ENCODE results near the gene SPTBN1.

The SPTBN1 gene

DNA sequence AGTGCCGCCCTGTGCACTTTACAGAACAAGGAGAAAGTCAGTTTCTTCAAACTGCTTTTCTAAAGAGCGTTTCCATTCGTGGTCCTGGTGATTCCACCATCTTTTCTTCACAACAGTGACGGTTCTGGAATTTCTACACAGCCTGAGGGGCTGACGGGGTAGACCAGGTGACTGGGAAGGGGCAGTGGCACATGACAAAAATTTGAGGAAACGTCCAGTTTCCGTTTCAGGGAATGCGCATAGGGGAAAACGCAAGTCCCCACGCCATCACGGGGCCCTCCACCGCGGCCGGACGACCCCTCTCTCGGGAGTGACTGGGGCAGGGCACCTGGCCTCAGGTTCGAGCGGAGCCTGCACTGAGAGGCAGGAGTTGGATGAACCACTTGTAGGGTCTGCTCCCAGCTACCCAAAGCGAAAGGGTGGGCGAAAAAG lies 980 bp upstream of the SPTBN1 start:
- TF ChIP-seq ZFP3 (CRISPR knock-in tag; IDR thresholded peaks at IDR 0.05) (no peak), CSDC2 (CRISPR knock-in tag; IDR thresholded peaks at IDR 0.05) (no peak), ZFP30 (CRISPR knock-in tag; IDR thresholded peaks at IDR 0.05) (no peak), GLIS3 (CRISPR knock-in tag; IDR thresholded peaks at IDR 0.05) (no peak), ZNF70 (CRISPR knock-in tag; IDR thresholded peaks at IDR 0.05) (no peak), OSR1 (CRISPR knock-in tag; IDR thresholded peaks at IDR 0.05) (no peak), PPARA (CRISPR knock-in tag; IDR thresholded peaks at IDR 0.05; ENCODE audit: borderline replicate concordance) (no peak), ISL1 (CRISPR knock-in tag; IDR thresholded peaks at IDR 0.05) (no peak), ARNTL (CRISPR knock-in tag; IDR thresholded peaks at IDR 0.05; ENCODE audit: borderline replicate concordance, low read depth) (no peak), ESRRG (CRISPR knock-in tag; IDR thresholded peaks at IDR 0.05) (no peak), RARB (CRISPR knock-in tag; IDR thresholded peaks at IDR 0.05) (no peak), TCF4 (CRISPR knock-in tag; IDR thresholded peaks at IDR 0.05; ENCODE audit: borderline replicate concordance) (no peak), ZC3H10 (CRISPR knock-in tag; IDR thresholded peaks at IDR 0.05) (no peak), TOX (CRISPR knock-in tag; IDR thresholded peaks at IDR 0.05; ENCODE audit: borderline replicate concordance) (no peak), ZNF565 (CRISPR knock-in tag; conservative IDR thresholded peaks at IDR 0.05; ENCODE audit: low read depth) (no peak), BACH2 (CRISPR knock-in tag; IDR thresholded peaks at IDR 0.05; ENCODE audit: borderline replicate concordance) (no peak)
- TF ChIP-seq, protein P1, sequence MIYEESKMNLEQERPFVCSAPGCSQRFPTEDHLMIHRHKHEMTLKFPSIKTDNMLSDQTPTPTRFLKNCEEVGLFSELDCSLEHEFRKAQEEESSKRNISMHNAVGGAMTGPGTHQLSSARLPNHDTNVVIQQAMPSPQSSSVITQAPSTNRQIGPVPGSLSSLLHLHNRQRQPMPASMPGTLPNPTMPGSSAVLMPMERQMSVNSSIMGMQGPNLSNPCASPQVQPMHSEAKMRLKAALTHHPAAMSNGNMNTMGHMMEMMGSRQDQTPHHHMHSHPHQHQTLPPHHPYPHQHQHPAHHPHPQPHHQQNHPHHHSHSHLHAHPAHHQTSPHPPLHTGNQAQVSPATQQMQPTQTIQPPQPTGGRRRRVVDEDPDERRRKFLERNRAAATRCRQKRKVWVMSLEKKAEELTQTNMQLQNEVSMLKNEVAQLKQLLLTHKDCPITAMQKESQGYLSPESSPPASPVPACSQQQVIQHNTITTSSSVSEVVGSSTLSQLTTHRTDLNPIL (CRISPR knock-in tag; IDR thresholded peaks at IDR 0.05; ENCODE audit: low read depth): no peak
- TF ChIP-seq, protein P2, sequence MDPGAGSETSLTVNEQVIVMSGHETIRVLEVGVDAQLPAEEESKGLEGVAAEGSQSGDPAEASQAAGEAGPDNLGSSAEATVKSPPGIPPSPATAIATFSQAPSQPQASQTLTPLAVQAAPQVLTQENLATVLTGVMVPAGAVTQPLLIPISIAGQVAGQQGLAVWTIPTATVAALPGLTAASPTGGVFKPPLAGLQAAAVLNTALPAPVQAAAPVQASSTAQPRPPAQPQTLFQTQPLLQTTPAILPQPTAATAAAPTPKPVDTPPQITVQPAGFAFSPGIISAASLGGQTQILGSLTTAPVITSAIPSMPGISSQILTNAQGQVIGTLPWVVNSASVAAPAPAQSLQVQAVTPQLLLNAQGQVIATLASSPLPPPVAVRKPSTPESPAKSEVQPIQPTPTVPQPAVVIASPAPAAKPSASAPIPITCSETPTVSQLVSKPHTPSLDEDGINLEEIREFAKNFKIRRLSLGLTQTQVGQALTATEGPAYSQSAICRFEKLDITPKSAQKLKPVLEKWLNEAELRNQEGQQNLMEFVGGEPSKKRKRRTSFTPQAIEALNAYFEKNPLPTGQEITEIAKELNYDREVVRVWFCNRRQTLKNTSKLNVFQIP (CRISPR knock-in tag; IDR thresholded peaks at IDR 0.05; ENCODE audit: borderline replicate concordance, low read depth): no peak
- TF ChIP-seq, protein P3, sequence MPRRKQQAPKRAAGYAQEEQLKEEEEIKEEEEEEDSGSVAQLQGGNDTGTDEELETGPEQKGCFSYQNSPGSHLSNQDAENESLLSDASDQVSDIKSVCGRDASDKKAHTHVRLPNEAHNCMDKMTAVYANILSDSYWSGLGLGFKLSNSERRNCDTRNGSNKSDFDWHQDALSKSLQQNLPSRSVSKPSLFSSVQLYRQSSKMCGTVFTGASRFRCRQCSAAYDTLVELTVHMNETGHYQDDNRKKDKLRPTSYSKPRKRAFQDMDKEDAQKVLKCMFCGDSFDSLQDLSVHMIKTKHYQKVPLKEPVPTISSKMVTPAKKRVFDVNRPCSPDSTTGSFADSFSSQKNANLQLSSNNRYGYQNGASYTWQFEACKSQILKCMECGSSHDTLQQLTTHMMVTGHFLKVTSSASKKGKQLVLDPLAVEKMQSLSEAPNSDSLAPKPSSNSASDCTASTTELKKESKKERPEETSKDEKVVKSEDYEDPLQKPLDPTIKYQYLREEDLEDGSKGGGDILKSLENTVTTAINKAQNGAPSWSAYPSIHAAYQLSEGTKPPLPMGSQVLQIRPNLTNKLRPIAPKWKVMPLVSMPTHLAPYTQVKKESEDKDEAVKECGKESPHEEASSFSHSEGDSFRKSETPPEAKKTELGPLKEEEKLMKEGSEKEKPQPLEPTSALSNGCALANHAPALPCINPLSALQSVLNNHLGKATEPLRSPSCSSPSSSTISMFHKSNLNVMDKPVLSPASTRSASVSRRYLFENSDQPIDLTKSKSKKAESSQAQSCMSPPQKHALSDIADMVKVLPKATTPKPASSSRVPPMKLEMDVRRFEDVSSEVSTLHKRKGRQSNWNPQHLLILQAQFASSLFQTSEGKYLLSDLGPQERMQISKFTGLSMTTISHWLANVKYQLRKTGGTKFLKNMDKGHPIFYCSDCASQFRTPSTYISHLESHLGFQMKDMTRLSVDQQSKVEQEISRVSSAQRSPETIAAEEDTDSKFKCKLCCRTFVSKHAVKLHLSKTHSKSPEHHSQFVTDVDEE (CRISPR knock-in tag; IDR thresholded peaks at IDR 0.05): no peak
- TF ChIP-seq, protein P4, sequence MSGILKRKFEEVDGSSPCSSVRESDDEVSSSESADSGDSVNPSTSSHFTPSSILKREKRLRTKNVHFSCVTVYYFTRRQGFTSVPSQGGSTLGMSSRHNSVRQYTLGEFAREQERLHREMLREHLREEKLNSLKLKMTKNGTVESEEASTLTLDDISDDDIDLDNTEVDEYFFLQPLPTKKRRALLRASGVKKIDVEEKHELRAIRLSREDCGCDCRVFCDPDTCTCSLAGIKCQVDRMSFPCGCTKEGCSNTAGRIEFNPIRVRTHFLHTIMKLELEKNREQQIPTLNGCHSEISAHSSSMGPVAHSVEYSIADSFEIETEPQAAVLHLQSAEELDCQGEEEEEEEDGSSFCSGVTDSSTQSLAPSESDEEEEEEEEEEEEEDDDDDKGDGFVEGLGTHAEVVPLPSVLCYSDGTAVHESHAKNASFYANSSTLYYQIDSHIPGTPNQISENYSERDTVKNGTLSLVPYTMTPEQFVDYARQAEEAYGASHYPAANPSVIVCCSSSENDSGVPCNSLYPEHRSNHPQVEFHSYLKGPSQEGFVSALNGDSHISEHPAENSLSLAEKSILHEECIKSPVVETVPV (CRISPR knock-in tag; IDR thresholded peaks at IDR 0.05): no peak
- ATAC-seq: no peak

DNA sequence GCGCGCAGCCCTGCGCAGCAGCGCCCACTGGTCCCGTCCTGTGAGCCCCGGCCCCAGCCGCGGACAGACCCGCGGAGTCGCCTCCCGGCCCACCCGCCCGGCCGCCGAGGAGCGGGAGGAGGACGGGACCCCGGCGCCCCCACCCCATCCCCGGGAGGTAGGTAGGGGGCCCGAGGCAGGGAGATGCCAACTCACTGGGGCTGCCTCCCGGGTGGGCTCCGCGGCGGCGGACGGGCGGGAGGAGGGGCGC lies 160 bp downstream of the SPTBN1 start:
- no peak for ATAC-seq
- TF ChIP-seq CSDC2 (CRISPR knock-in tag; IDR thresholded peaks at IDR 0.05): no peak
- no peak for TF ChIP-seq ZFP30 (CRISPR knock-in tag; IDR thresholded peaks at IDR 0.05)
- no peak for TF ChIP-seq TCF4 (CRISPR knock-in tag; IDR thresholded peaks at IDR 0.05; ENCODE audit: borderline replicate concordance)
- TF ChIP-seq BACH2 (CRISPR knock-in tag; IDR thresholded peaks at IDR 0.05; ENCODE audit: borderline replicate concordance): no peak
- TF ChIP-seq, protein P5, sequence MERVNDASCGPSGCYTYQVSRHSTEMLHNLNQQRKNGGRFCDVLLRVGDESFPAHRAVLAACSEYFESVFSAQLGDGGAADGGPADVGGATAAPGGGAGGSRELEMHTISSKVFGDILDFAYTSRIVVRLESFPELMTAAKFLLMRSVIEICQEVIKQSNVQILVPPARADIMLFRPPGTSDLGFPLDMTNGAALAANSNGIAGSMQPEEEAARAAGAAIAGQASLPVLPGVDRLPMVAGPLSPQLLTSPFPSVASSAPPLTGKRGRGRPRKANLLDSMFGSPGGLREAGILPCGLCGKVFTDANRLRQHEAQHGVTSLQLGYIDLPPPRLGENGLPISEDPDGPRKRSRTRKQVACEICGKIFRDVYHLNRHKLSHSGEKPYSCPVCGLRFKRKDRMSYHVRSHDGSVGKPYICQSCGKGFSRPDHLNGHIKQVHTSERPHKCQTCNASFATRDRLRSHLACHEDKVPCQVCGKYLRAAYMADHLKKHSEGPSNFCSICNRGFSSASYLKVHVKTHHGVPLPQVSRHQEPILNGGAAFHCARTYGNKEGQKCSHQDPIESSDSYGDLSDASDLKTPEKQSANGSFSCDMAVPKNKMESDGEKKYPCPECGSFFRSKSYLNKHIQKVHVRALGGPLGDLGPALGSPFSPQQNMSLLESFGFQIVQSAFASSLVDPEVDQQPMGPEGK (CRISPR knock-in tag; IDR thresholded peaks at IDR 0.05; ENCODE audit: borderline replicate concordance): no peak

DNA sequence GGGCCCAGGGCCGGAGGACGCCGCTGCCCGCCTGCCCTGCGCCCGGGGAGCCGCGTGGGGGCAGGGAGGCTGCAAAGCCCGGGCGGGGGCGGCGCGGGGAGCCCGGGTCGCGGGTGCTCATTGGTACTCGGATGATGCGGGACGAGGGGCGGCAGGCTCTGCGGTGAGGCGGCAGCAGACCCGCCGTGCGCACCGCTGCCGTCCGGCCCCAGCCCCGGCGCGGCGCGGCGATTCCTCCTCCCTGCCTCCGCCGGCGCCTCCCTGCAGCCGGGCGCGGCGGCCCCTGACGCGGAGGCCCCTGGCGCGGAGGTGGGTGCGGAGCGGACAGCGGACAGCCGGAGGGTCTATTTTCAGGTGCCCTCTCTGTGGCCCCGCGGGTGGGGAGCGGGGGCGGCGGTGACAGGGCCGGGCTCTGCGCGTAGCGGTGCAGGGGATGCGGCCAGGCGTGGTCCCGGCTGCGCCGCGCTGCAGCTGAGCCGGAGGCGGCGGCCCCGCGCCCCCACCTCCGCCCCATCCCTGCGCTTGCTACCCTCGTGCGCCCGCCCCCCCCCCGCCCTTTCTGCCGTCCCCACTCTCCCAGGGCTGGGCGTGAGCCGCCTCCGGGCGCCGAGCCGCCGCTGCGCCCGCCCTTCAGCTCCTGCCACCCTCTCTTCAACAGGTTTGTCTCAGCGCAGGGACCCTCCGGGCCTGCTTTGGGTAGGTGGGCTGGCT lies 640 bp downstream of the SPTBN1 start:
- ATAC-seq: peak; percentile 50
- no peak for TF ChIP-seq BACH2 (CRISPR knock-in tag; IDR thresholded peaks at IDR 0.05; ENCODE audit: borderline replicate concordance)
- TF ChIP-seq ARNTL (CRISPR knock-in tag; IDR thresholded peaks at IDR 0.05; ENCODE audit: borderline replicate concordance, low read depth): no peak
- no peak for TF ChIP-seq ZNF70 (CRISPR knock-in tag; IDR thresholded peaks at IDR 0.05)
- TF ChIP-seq, protein P4 (CRISPR knock-in tag; IDR thresholded peaks at IDR 0.05): no peak
- TF ChIP-seq, protein P5 (CRISPR knock-in tag; IDR thresholded peaks at IDR 0.05; ENCODE audit: borderline replicate concordance): no peak
- no peak for TF ChIP-seq CSDC2 (CRISPR knock-in tag; IDR thresholded peaks at IDR 0.05)
- no peak for TF ChIP-seq ZNF8 (CRISPR knock-in tag; IDR thresholded peaks at IDR 0.05)
- TF ChIP-seq TOX (CRISPR knock-in tag; IDR thresholded peaks at IDR 0.05; ENCODE audit: borderline replicate concordance): no peak
- no peak for TF ChIP-seq TCF4 (CRISPR knock-in tag; IDR thresholded peaks at IDR 0.05; ENCODE audit: borderline replicate concordance)
- TF ChIP-seq, protein P2 (CRISPR knock-in tag; IDR thresholded peaks at IDR 0.05; ENCODE audit: borderline replicate concordance, low read depth): no peak
- TF ChIP-seq ZFP3 (CRISPR knock-in tag; IDR thresholded peaks at IDR 0.05): no peak
